IMR-90 (cell line): ENCODE measurements around the gene AFTPH. TPM values are rescaled to one million over a fixed set of nuclear protein-coding genes. Genes with fewer than 3 reads are reported as not detected.

Source experiments
- ATAC-seq: fragments of 200-7000 bp; cut with Tn5 transposase; 2 replicates; pipeline ENCODE4 v1.9.1; 2020; ENCODE audit warnings: low read depth, mild to moderate bottlenecking, moderate library complexity
- BruUV-seq: library from RNA; stranded (reverse); fragments of 400-500 nt; replicated peaks from 2 replicates; lab custom pipeline; 2021; lab: Mats Ljungman, UMichigan
- CTCF ChIA-PET: fragments of 300-600 bp; formaldehyde crosslinking; extraction: SDS; loops from one replicate; lab custom pipeline; 2021; ENCODE audit warnings: antibody characterized with exemption; lab: Yijun Ruan, JAX
- POLR2A ChIA-PET: fragments of 300-600 bp; sonication (Branson Sonifier 250); formaldehyde crosslinking; loops from one replicate; lab custom pipeline; 2022; ENCODE audit warnings: antibody characterized with exemption; ENCODE audit not compliant: unreplicated experiment; lab: Charles Lee
- DNase-seq: peaks from one replicate; pipeline ENCODE4 v3.0.0; 2013
- H2AFZ ChIP-seq: replicated peaks from 2 replicates; pipeline ENCODE3; 2013; ENCODE audit warnings: low read length, mild to moderate bottlenecking; ENCODE audit not compliant: poor library complexity
- H2AK5ac ChIP-seq: 2 replicates; pipeline ENCODE4 v1.6.1; 2013; ENCODE audit warnings: low read depth, low read length, inconsistent platforms
- H2AK9ac ChIP-seq: replicated peaks from 2 replicates; pipeline ENCODE3; 2013; ENCODE audit warnings: mild to moderate bottlenecking, low read depth, low read length, moderate library complexity; ENCODE audit not compliant: poor library complexity
- H2BK120ac ChIP-seq: 2 replicates; pipeline ENCODE4 v1.6.1; 2013; ENCODE audit warnings: low read depth, low read length, inconsistent platforms
- H2BK15ac ChIP-seq: 3 replicates; pipeline ENCODE4 v1.6.1; 2013; ENCODE audit warnings: low read depth, low read length, inconsistent platforms
- H2BK20ac ChIP-seq: 2 replicates; pipeline ENCODE4 v1.6.1; 2013; ENCODE audit warnings: low read depth, mild to moderate bottlenecking, inconsistent platforms, low read length, moderate library complexity
- H2BK5ac ChIP-seq: 2 replicates; pipeline ENCODE4 v1.6.1; 2013; ENCODE audit warnings: mild to moderate bottlenecking, low read depth, low read length, inconsistent platforms; ENCODE audit not compliant: poor library complexity, severe bottlenecking
- H3K14ac ChIP-seq: replicated peaks from 2 replicates; pipeline ENCODE4 v1.6.1; 2013; ENCODE audit warnings: low read depth, low read length, inconsistent platforms
- H3K18ac ChIP-seq: 2 replicates; pipeline ENCODE4 v1.6.1; 2013; ENCODE audit warnings: low read depth, low read length, control low read depth
- H3K23ac ChIP-seq: 2 replicates; pipeline ENCODE4 v1.6.1; 2013; ENCODE audit warnings: low read depth, low read length, inconsistent platforms
- H3K27ac ChIP-seq: 2 replicates; pipeline ENCODE4 v1.5.1; 2013; ENCODE audit warnings: mild to moderate bottlenecking, control low read depth, low read length; ENCODE audit not compliant: insufficient read depth
- H3K27me3 ChIP-seq: 2 replicates; pipeline ENCODE4 v1.6.1; 2013; ENCODE audit warnings: low read length; ENCODE audit not compliant: control insufficient read depth, insufficient read depth
- H3K36me3 ChIP-seq: 2 replicates; pipeline ENCODE4 v1.6.1; 2013; ENCODE audit warnings: low read length, mixed read lengths; ENCODE audit not compliant: control insufficient read depth, insufficient read depth
- H3K4ac ChIP-seq: 2 replicates; pipeline ENCODE4 v1.6.1; 2013; ENCODE audit warnings: low read depth, low read length, inconsistent platforms
- H3K4me1 ChIP-seq: 2 replicates; pipeline ENCODE4 v1.6.1; 2013; ENCODE audit warnings: low read length, mixed read lengths; ENCODE audit not compliant: control insufficient read depth, insufficient read depth
- H3K4me2 ChIP-seq: 2 replicates; pipeline ENCODE4 v1.6.1; 2013; ENCODE audit warnings: low read depth, mild to moderate bottlenecking, control low read depth, low read length, moderate library complexity
- H3K4me3 ChIP-seq: 2 replicates; pipeline ENCODE4 v1.5.1; 2013; ENCODE audit warnings: low read depth, mild to moderate bottlenecking, control low read depth, low read length, moderate library complexity; ENCODE audit not compliant: insufficient read depth
- H3K56ac ChIP-seq: 2 replicates; pipeline ENCODE4 v1.6.1; 2013; ENCODE audit warnings: low read length, inconsistent platforms; ENCODE audit not compliant: insufficient read depth; ENCODE audit errors: extremely low read depth
- H3K79me1 ChIP-seq, 2 experiments: 2 replicates each; pipeline ENCODE4 v1.6.1; 2013; ENCODE audit warnings: low read length in 2 of 2, inconsistent platforms in 1 of 2, low read depth in 1 of 2
- H3K9ac ChIP-seq: 2 replicates; pipeline ENCODE4 v1.6.1; 2013; ENCODE audit warnings: low read depth, low read length, control low read depth
- H3K9me1 ChIP-seq: 2 replicates; pipeline ENCODE4 v1.6.1; 2013; ENCODE audit warnings: low read length, inconsistent platforms; ENCODE audit not compliant: insufficient read depth
- H3K9me3 ChIP-seq: 2 replicates; pipeline ENCODE4 v1.6.1; 2013; ENCODE audit warnings: low read length; ENCODE audit not compliant: control insufficient read depth, insufficient read depth
- H4K20me1 ChIP-seq: 2 replicates; pipeline ENCODE4 v1.6.1; 2013; ENCODE audit warnings: low read length, inconsistent platforms; ENCODE audit not compliant: insufficient read depth
- H4K5ac ChIP-seq: 2 replicates; pipeline ENCODE4 v1.6.1; 2013; ENCODE audit warnings: mild to moderate bottlenecking, low read depth, low read length, control low read depth
- H4K8ac ChIP-seq, 2 experiments: 2 replicates each; pipeline ENCODE4 v1.6.1; 2013; ENCODE audit warnings: low read depth in 2 of 2, low read length in 2 of 2, control low read depth in 1 of 2, inconsistent platforms in 1 of 2
- H4K91ac ChIP-seq: 2 replicates; pipeline ENCODE4 v1.6.1; 2013; ENCODE audit warnings: low read depth, low read length, inconsistent platforms; ENCODE audit not compliant: insufficient read depth
- BHLHE40 ChIP-seq: fragments of 150-350 bp; IDR thresholded peaks from 2 replicates; pipeline ENCODE4 v1.6.1; 2016; ENCODE audit warnings: mild to moderate bottlenecking, low read depth, low read length
- MAFK ChIP-seq: IDR thresholded peaks from 2 replicates; pipeline ENCODE4 v1.6.1; 2012; ENCODE audit warnings: low read depth, low read length, improper control_type of control experiment
- MAZ ChIP-seq: IDR thresholded peaks from 2 replicates; pipeline ENCODE4 v1.6.1; 2012; ENCODE audit warnings: low read depth, mild to moderate bottlenecking, low read length, improper control_type of control experiment, moderate library complexity, borderline replicate concordance
- MXI1 ChIP-seq: IDR thresholded peaks from 2 replicates; pipeline ENCODE4 v1.6.1; 2012; ENCODE audit warnings: low read depth, mild to moderate bottlenecking, low read length, moderate library complexity, borderline replicate concordance
- POLR2A ChIP-seq: IDR thresholded peaks from 2 replicates; pipeline ENCODE4 v1.6.1; 2012; ENCODE audit warnings: mild to moderate bottlenecking, low read depth, low read length
- RCOR1 ChIP-seq: IDR thresholded peaks from 2 replicates; pipeline ENCODE4 v1.6.1; 2012; ENCODE audit warnings: mild to moderate bottlenecking, low read length, improper control_type of control experiment; ENCODE audit not compliant: insufficient replicate concordance
- RFX5 ChIP-seq: IDR thresholded peaks from 2 replicates; pipeline ENCODE4 v1.8.0; 2012; ENCODE audit warnings: low read depth, mild to moderate bottlenecking, low read length, moderate library complexity
- WGBS, 2 experiments: methylation state at CpG; one replicate each; pipeline versions ENCODE4 v1.1.5 to v1.1.7; 2013; ENCODE audit warnings: missing lambda C conversion rate in 2 of 2; ENCODE audit not compliant: insufficient read length in 1 of 2; ENCODE audit errors: extremely low coverage in 2 of 2; 5-methylcytosine and 5-hydroxymethylcytosine counted together
- dilution Hi-C: fragments of 300-500 bp; cut with HindIII; formaldehyde crosslinking; loops from one replicate; pipeline ENCODE4 v1.14.3; 2018; ENCODE audit warnings: low sequenced_read_pairs; ENCODE audit not compliant: unreplicated experiment
- in situ Hi-C: fragments of 300-500 bp; cut with MboI; formaldehyde crosslinking; loops from 3 replicates; pipeline ENCODE4 v1.14.3; 2019; ENCODE audit warnings: low sequenced_read_pairs, inconsistent platforms, mixed read lengths
- intact Hi-C: fragments of 100-400 bp; cut with micrococcal nuclease; formaldehyde crosslinking; loops from 2 replicates; pipeline ENCODE4 v1.10.0; 2022
- polyA plus RNA-seq, 3 experiments: library from polyadenylated mRNA; depleted of rRNA; stranded (reverse); fragments of >200 nt; gene quantifications; 2 replicates each; pipeline ENCODE4 v1.2.3, GENCODE V29; 2012; ENCODE audit warnings: low replicate concordance in 1 of 3
- total RNA-seq: library from RNA; depleted of rRNA; stranded (reverse); fragments of >200 nt; gene quantifications from 2 replicates; pipeline ENCODE4 v1.2.3, GENCODE V29; 2012

The AFTPH gene
- total and polyA plus RNA-seq, 2 of the 4 experiments (the other 2 are of a cell fraction), result 9.4 to 19.9 TPM

DNA sequence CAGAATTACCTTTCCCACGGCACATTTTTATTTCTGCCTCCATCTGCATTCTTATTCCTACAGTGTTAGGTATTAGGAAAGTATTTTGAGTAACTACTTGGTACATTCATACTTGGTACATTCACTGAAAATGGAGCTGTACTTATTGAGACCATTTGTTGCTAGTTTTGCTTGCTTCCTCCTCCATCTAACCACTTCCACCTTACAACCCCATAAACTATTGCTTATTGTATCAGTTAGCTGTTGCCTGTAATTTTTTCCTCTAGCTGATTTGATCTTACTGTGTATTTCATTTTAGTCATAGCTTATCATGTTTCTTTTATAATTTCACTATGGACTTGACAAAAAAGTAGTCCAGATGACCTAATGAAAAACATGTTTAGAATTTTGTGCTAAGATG is 50.7 kb downstream of the AFTPH start:
- H2AK5ac ChIP-seq, result no peak overlapping the region
- no peak overlapping the region for H4K5ac ChIP-seq
- no peaks in the 10 kb centered on the region for H3K27me3 ChIP-seq
- BruUV-seq, result no TSS peak
- no peak overlapping the region for H3K9ac ChIP-seq
- in situ Hi-C loops (no loop called here), intact Hi-C loops (no loop called here), dilution Hi-C loops (no loop called here)
- no peak overlapping the region for H2AFZ ChIP-seq
- no peak overlapping the region for H2BK20ac ChIP-seq
- no peak overlapping the region for H2BK5ac ChIP-seq
- no peak overlapping the region for H3K56ac ChIP-seq
- H3K4me3 ChIP-seq, result no peak overlapping the region
- no peaks in the 10 kb centered on the region for H3K9me3 ChIP-seq
- no peak overlapping the region for H4K8ac ChIP-seq
- H3K36me3 ChIP-seq, result peaks cover 9% of the 10 kb centered on the region
- H3K79me1 ChIP-seq, result no peaks in the 10 kb centered on the region; a peak in 1 of 4 replicates
- ATAC-seq (no peak), DNase-seq (no peak)
- H3K4me2 ChIP-seq, result no peak overlapping the region
- CTCF ChIA-PET, result no interaction called here
- H3K9me1 ChIP-seq, result no peaks in the 10 kb centered on the region; the same call in 1 of the 2 replicates
- H4K20me1 ChIP-seq, result no peaks in the 10 kb centered on the region
- no CpG with 5 or more reads among the region's 1 CpG for WGBS, 2 experiments
- no peak overlapping the region for H4K91ac ChIP-seq
- no peak overlapping the region for H2BK120ac ChIP-seq
- no peak overlapping the region for H3K14ac ChIP-seq
- no peak overlapping the region for H3K4ac ChIP-seq
- H3K27ac ChIP-seq, result no peak overlapping the region
- no peak overlapping the region for H3K23ac ChIP-seq
- H3K18ac ChIP-seq, result no peak overlapping the region
- no peak overlapping the region for H2BK15ac ChIP-seq
- TF ChIP-seq MAZ (no peak), POLR2A (no peak), MXI1 (no peak), MAFK (no peak), BHLHE40 (no peak), RCOR1 (no peak), RFX5 (no peak)
- H2AK9ac ChIP-seq, result no peak overlapping the region
- POLR2A ChIA-PET, result no interaction called here
- H3K4me1 ChIP-seq, result no peaks in the 10 kb centered on the region
